Activated CD8-positive, alpha-beta T cell treated with anti-CD3 and anti-CD28 coated beads for 36 hours (primary cell): ENCODE measurements around the gene PLD1. TPM values are rescaled to one million over a fixed set of nuclear protein-coding genes. Genes with fewer than 3 reads are reported as not detected.

Experiments
- ATAC-seq: fragments of 200-7000 bp; cut with Tn5 transposase; one replicate; pipeline ENCODE4 v1.10.0; 2021; ENCODE audit warnings: mild to moderate bottlenecking, moderate library complexity
- CTCF ChIA-PET: fragments of 350-600 bp; sonication (Branson Sonifier 250); formaldehyde crosslinking; loops from one replicate; lab custom pipeline; 2021; ENCODE audit warnings: antibody characterized with exemption; lab: Charles Lee
- POLR2A ChIA-PET: fragments of 350-600 bp; sonication (Branson Sonifier 250); formaldehyde crosslinking; loops from one replicate; lab custom pipeline; 2021; ENCODE audit warnings: antibody characterized with exemption; lab: Charles Lee
- DNase-seq: peaks from one replicate; pipeline ENCODE4 v3.0.0-alpha.2; 2020
- H3K27ac Mint-ChIP-seq: one replicate; pipeline ENCODE4 v1.8.0; 2021; ENCODE audit warnings: mild to moderate bottlenecking, mixed read lengths
- H3K27me3 Mint-ChIP-seq: one replicate; pipeline ENCODE4 v1.8.0; 2021; ENCODE audit warnings: mixed read lengths
- H3K36me3 Mint-ChIP-seq: one replicate; pipeline ENCODE4 v1.8.0; 2021; ENCODE audit warnings: low read depth, mixed read lengths
- H3K4me1 Mint-ChIP-seq: one replicate; pipeline ENCODE4 v1.8.0; 2021; ENCODE audit warnings: low read depth, mixed read lengths
- H3K4me3 Mint-ChIP-seq: one replicate; pipeline ENCODE4 v1.8.0; 2021; ENCODE audit warnings: mild to moderate bottlenecking, moderate library complexity, mixed read lengths
- H3K9me3 Mint-ChIP-seq: one replicate; pipeline ENCODE4 v1.8.0; 2021; ENCODE audit warnings: mixed read lengths
- CTCF ChIP-seq: fragments of 200-600 bp; IDR thresholded peaks from one replicate; pipeline ENCODE4 v1.8.0; 2022; ENCODE audit warnings: antibody characterized with exemption, mild to moderate bottlenecking
- intact Hi-C: fragments of 100-400 bp; cut with micrococcal nuclease; formaldehyde crosslinking; loops from one replicate; pipeline ENCODE4 v1.10.0; 2022
- total RNA-seq, 2 experiments: library from RNA; stranded (reverse); gene quantifications; one replicate each; pipeline ENCODE4 v1.2.3, GENCODE V29; 2021

PLD1 gene
- total RNA-seq, 2 experiments from 2014 or later, result 0.86 to 1.2 TPM

- ChIA-PET CTCF (interaction anchor here (0.7 to 3.4 kb wide), 2 partner anchors 123 to 692 kb away, joined by 3 to 18 read pairs; no protein-coding TSS in a partner anchor), POLR2A (no interaction called here)
- intact Hi-C loops, result no loop called here
- Mint-ChIP-seq H3K9me3 (no peaks in the 10 kb centered on the region), H3K4me3 (no peak overlapping the region), H3K36me3 (no peaks in the 10 kb centered on the region), H3K4me1 (no peaks in the 10 kb centered on the region), H3K27me3 (no peaks in the 10 kb centered on the region), H3K27ac (no peak overlapping the region)
- ATAC-seq (no peak), DNase-seq (no peak)
- no peak for TF ChIP-seq CTCF
Observed at GRCh38 chr3:171649267-171649666, 161.0 kb downstream of the PLD1 start.

- H3K4me3 Mint-ChIP-seq, result no peak overlapping the region
- no peak for ATAC-seq
- H3K9me3 Mint-ChIP-seq, result no peaks in the 10 kb centered on the region
- intact Hi-C loops, result no loop called here
- no peaks in the 10 kb centered on the region for H3K4me1 Mint-ChIP-seq
- no peak overlapping the region for H3K27ac Mint-ChIP-seq
- POLR2A ChIA-PET, result no interaction called here
- no peak for DNase-seq
- no peaks in the 10 kb centered on the region for H3K36me3 Mint-ChIP-seq
- H3K27me3 Mint-ChIP-seq, result no peaks in the 10 kb centered on the region
- TF ChIP-seq CTCF, result no peak
- CTCF ChIA-PET, result interaction anchor here (5.0 kb wide), 1 partner anchor 125 kb away, joined by 40 read pairs; no protein-coding TSS in a partner anchor
Observed at GRCh38 chr3:171648069-171648468, 162.2 kb downstream of the PLD1 start.

- DNase-seq (no peak), ATAC-seq (no peak)
- H3K4me1 Mint-ChIP-seq, result no peaks in the 10 kb centered on the region
- H3K27ac Mint-ChIP-seq, result no peak overlapping the region
- peak; percentile 49 for TF ChIP-seq CTCF
- intact Hi-C loops, result no loop called here
- no peaks in the 10 kb centered on the region for H3K27me3 Mint-ChIP-seq
- no peaks in the 10 kb centered on the region for H3K36me3 Mint-ChIP-seq
- CTCF ChIA-PET, result interaction anchor here (0.8 to 5.0 kb wide), 8 partner anchors 9 to 695 kb away, joined by 3 to 40 read pairs (median 4); no protein-coding TSS in a partner anchor
- no peak overlapping the region for H3K4me3 Mint-ChIP-seq
- POLR2A ChIA-PET, result no interaction called here
- H3K9me3 Mint-ChIP-seq, result no peaks in the 10 kb centered on the region
Observed at GRCh38 chr3:171646357-171647133, 163.7 kb downstream of the PLD1 start.

GRCh38 chr3:171644681-171645080 lies 165.6 kb downstream of the PLD1 start:
- DNase-seq, result no peak
- ChIA-PET POLR2A (no interaction called here), CTCF (interaction anchor here (3.0 to 5.0 kb wide), 2 partner anchors 128 to 697 kb away, joined by 16 to 40 read pairs; no protein-coding TSS in a partner anchor)
- intact Hi-C loops, result no loop called here
- ATAC-seq, result no peak
- H3K4me1 Mint-ChIP-seq, result no peaks in the 10 kb centered on the region
- H3K4me3 Mint-ChIP-seq, result no peak overlapping the region
- H3K9me3 Mint-ChIP-seq, result no peaks in the 10 kb centered on the region
- H3K36me3 Mint-ChIP-seq, result no peaks in the 10 kb centered on the region
- H3K27ac Mint-ChIP-seq, result no peak overlapping the region
- H3K27me3 Mint-ChIP-seq, result no peaks in the 10 kb centered on the region
- TF ChIP-seq CTCF, result no peak

- POLR2A ChIA-PET, result no interaction called here
- intact Hi-C loops, result no loop called here
- CTCF ChIA-PET, result interaction anchor here (0.7 to 5.0 kb wide), 3 partner anchors 10 to 129 kb away, joined by 4 to 40 read pairs (median 5); no protein-coding TSS in a partner anchor
- H3K4me1 Mint-ChIP-seq, result no peaks in the 10 kb centered on the region
- DNase-seq (no peak), ATAC-seq (no peak)
- H3K36me3 Mint-ChIP-seq, result no peaks in the 10 kb centered on the region
- no peak overlapping the region for H3K27ac Mint-ChIP-seq
- H3K27me3 Mint-ChIP-seq, result no peaks in the 10 kb centered on the region
- no peaks in the 10 kb centered on the region for H3K9me3 Mint-ChIP-seq
- TF ChIP-seq CTCF, result no peak
- no peak overlapping the region for H3K4me3 Mint-ChIP-seq
Observed at GRCh38 chr3:171643681-171644080, 166.6 kb downstream of the PLD1 start.
